DOHH2 (cell line): ENCODE data around the gene ARID1B.

Experiments used
- H3F3A ChIP-seq: fragments of 200-600 bp; sonication (generic), shearing (Covaris generic); 2 replicates; pipeline ENCODE4 v1.6.0; 2016; ENCODE audit warnings: antibody characterized with exemption, mild to moderate bottlenecking; ENCODE audit not compliant: control insufficient read depth, insufficient read depth
- H3K27ac ChIP-seq: fragments of 200-600 bp; sonication (generic); 2 replicates; pipeline ENCODE4 v1.5.1; 2014; ENCODE audit warnings: low read depth, mild to moderate bottlenecking, low read length, moderate library complexity
- H3K27me3 ChIP-seq: fragments of 200-600 bp; sonication (generic); 2 replicates; pipeline ENCODE4 v1.6.1; 2014; ENCODE audit warnings: mild to moderate bottlenecking, low read length, mixed read lengths; ENCODE audit not compliant: control insufficient read depth
- H3K36me3 ChIP-seq: fragments of 200-600 bp; sonication (generic); 2 replicates; pipeline ENCODE4 v1.6.1; 2014; ENCODE audit warnings: mild to moderate bottlenecking, low read length, moderate library complexity, mixed read lengths; ENCODE audit not compliant: control insufficient read depth
- H3K4me1 ChIP-seq: fragments of 200-600 bp; sonication (generic); 2 replicates; pipeline ENCODE4 v1.6.1; 2014; ENCODE audit warnings: mild to moderate bottlenecking, low read length, mixed read lengths; ENCODE audit not compliant: control insufficient read depth
- H3K4me2 ChIP-seq: fragments of 200-600 bp; sonication (generic); 2 replicates; pipeline ENCODE4 v1.6.0; 2014; ENCODE audit warnings: mild to moderate bottlenecking, low read length, moderate library complexity
- H3K4me3 ChIP-seq: fragments of 200-600 bp; sonication (generic); 2 replicates; pipeline ENCODE4 v1.5.1; 2014; ENCODE audit warnings: mild to moderate bottlenecking, low read length, mixed read lengths
- H3K79me2 ChIP-seq: fragments of 200-600 bp; sonication (generic); 2 replicates; pipeline ENCODE4 v1.6.1; 2014; ENCODE audit warnings: mild to moderate bottlenecking, low read length, mixed read lengths; ENCODE audit not compliant: control insufficient read depth
- H3K9me2 ChIP-seq: fragments of 200-600 bp; sonication (generic); replicated peaks from 2 replicates; pipeline ENCODE4 v1.6.1; 2014; ENCODE audit warnings: mild to moderate bottlenecking, low read length, mixed read lengths; ENCODE audit not compliant: control insufficient read depth
- H3K9me3 ChIP-seq: fragments of 200-600 bp; sonication (generic); 2 replicates; pipeline ENCODE4 v1.6.1; 2014; ENCODE audit warnings: antibody characterized with exemption, low read length, mixed read lengths; ENCODE audit not compliant: control insufficient read depth, insufficient read depth
- H4K20me1 ChIP-seq: fragments of 200-600 bp; sonication (generic); 2 replicates; pipeline ENCODE4 v1.6.0; 2014; ENCODE audit warnings: low read depth, mild to moderate bottlenecking, antibody characterized with exemption, low read length, moderate library complexity; ENCODE audit not compliant: control insufficient read depth, insufficient read depth
- CTCF ChIP-seq: fragments of 200-600 bp; sonication (generic); IDR thresholded peaks from one replicate; pipeline ENCODE4 v1.5.1; 2014; ENCODE audit warnings: antibody characterized with exemption, mild to moderate bottlenecking, low read depth, low read length; ENCODE audit not compliant: poor library complexity, severe bottlenecking
- EZH2phosphoT487 ChIP-seq: fragments of 200-600 bp; sonication (generic); IDR thresholded peaks from 2 replicates; pipeline ENCODE4 v1.6.1; 2017; ENCODE audit warnings: borderline replicate concordance, mild to moderate bottlenecking, antibody characterized with exemption, low read length, moderate library complexity, mixed read lengths

The ARID1B gene

GRCh38 chr6:156816505-156816904 lies 39.3 kb downstream of the ARID1B start:
- Histone ChIP-seq H3K9me3 (no peaks in the 10 kb centered on the region), H3K4me3 (no peak overlapping the region), H3K79me2 (peaks cover 100% of the 10 kb centered on the region), H3K27ac (no peak overlapping the region), H3K4me1 (peaks cover 36% of the 10 kb centered on the region), H3K36me3 (peaks cover 8% of the 10 kb centered on the region), H3K9me2 (no peaks in the 10 kb centered on the region), H4K20me1 (peaks cover 43% of the 10 kb centered on the region), H3F3A (no peaks in the 10 kb centered on the region), H3K27me3 (no peaks in the 10 kb centered on the region), H3K4me2 (no peak overlapping the region)
- no peak for TF ChIP-seq EZH2phosphoT487

- Histone ChIP-seq H3K9me3 (no peaks in the 10 kb centered on the region), H3K4me1 (peaks cover 34% of the 10 kb centered on the region), H3K4me3 (no peak overlapping the region), H3K9me2 (no peaks in the 10 kb centered on the region), H3K79me2 (peaks cover 100% of the 10 kb centered on the region), H3K4me2 (no peak overlapping the region), H3F3A (0 out of 2 replicates have a peak, but pooled peaks cover 3% of the 10 kb centered on the region), H3K27ac (no peak overlapping the region), H3K27me3 (no peaks in the 10 kb centered on the region), H4K20me1 (peaks cover 47% of the 10 kb centered on the region), H3K36me3 (peaks cover 3% of the 10 kb centered on the region)
- TF ChIP-seq CTCF (no peak), EZH2phosphoT487 (no peak)
These were observed 43.1 kb downstream of the ARID1B start for GRCh38 chr6:156820089-156820798.

- no peak for TF ChIP-seq EZH2phosphoT487
- TF ChIP-seq CTCF = no peak
- Histone ChIP-seq H3K9me2 (no peaks in the 10 kb centered on the region), H3K27me3 (no peaks in the 10 kb centered on the region), H3F3A (0 out of 2 replicates have a peak, but pooled peaks cover 3% of the 10 kb centered on the region), H4K20me1 (peaks cover 55% of the 10 kb centered on the region), H3K4me2 (no peak overlapping the region), H3K79me2 (peaks cover 100% of the 10 kb centered on the region), H3K9me3 (no peaks in the 10 kb centered on the region), H3K27ac (no peak overlapping the region), H3K4me3 (no peak overlapping the region), H3K4me1 (peaks cover 24% of the 10 kb centered on the region), H3K36me3 (peaks cover 7% of the 10 kb centered on the region)
These were observed 44.5 kb downstream of the ARID1B start for GRCh38 chr6:156821707-156822106.

GRCh38 chr6:156822747-156823206 lies 45.6 kb downstream of the ARID1B start:
- H3F3A ChIP-seq = 0 out of 2 replicates have a peak, but pooled peaks cover 3% of the 10 kb centered on the region
- H3K27ac ChIP-seq = no peak overlapping the region
- H3K4me3 ChIP-seq = no peak overlapping the region
- H4K20me1 ChIP-seq = peaks cover 55% of the 10 kb centered on the region
- no peaks in the 10 kb centered on the region for H3K27me3 ChIP-seq
- H3K79me2 ChIP-seq = peaks cover 100% of the 10 kb centered on the region
- no peaks in the 10 kb centered on the region for H3K9me2 ChIP-seq
- no peaks in the 10 kb centered on the region for H3K9me3 ChIP-seq
- no peak overlapping the region for H3K4me2 ChIP-seq
- peaks cover 13% of the 10 kb centered on the region for H3K4me1 ChIP-seq
- peaks cover 7% of the 10 kb centered on the region for H3K36me3 ChIP-seq
- TF ChIP-seq EZH2phosphoT487 (no peak), CTCF (no peak)
